ENCODE data around the gene CDH6.

The CDH6 gene

GRCh38 chr5:31377274-31377946 lies 183.9 kb downstream of the CDH6 start:
- no peak for DNase-seq (ENCODE audit: low spot score)

- no peak for DNase-seq (ENCODE audit: low spot score)
Measured at GRCh38 chr5:31378136-31378535, 184.7 kb downstream of the CDH6 start.
